Cortex of kidney (tissue), 1 donor: ENCODE data around the gene PPFIA2.
"Not testable (repeated sequence)": the region's sequence is repeated elsewhere in the genome, so short reads cannot be mapped to it uniquely, and the experiment has no call there.

Experiments used
- DNase-seq: peaks from one replicate; lab custom pipeline; 2025; lab: John Stamatoyannopoulos, UW

The PPFIA2 gene

GRCh38 chr12:81668475-81668874 is 90.7 kb downstream of the PPFIA2 start:
- DNase-seq, result no peak

DNA sequence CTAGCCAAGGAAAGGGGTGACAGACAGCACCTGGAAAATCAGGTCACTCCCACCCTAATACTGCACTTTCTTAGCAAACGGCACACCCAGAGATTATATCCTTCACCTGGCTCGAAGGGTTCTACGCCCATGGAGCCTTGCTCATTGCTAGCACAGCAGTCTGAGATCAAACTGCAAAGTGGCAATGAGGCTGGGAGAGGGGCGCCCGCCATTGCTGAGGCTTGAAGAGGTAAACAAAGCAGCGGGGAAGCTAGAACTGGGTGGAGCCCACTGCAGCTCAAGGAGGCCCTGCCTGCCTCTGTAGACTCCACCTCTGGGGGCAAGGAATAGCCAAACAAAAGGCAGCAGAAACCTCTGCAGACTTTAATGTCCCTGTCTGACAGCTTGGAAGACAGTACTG is 99.8 kb downstream of the PPFIA2 start:
- DNase-seq, result not testable (repeated sequence)

DNA sequence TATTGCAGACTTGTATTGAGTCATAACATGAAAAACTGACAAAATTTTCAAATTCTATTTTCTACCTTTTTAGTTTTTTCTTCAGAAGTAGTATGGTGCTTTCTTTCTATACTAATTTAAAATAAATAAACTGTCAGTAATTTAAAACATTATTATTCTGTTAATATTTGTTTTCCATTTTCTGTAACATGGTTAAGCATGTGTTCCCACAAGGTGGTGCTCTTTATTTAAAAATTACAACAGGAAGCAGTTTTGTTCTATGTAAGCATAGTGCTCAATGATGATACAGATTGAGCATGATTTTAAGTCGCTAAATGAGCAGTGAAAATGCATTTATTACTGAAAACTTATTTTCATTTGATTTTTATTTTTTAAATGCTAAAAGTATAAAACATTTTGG is 114.6 kb downstream of the PPFIA2 start:
- no peak for DNase-seq

DNA sequence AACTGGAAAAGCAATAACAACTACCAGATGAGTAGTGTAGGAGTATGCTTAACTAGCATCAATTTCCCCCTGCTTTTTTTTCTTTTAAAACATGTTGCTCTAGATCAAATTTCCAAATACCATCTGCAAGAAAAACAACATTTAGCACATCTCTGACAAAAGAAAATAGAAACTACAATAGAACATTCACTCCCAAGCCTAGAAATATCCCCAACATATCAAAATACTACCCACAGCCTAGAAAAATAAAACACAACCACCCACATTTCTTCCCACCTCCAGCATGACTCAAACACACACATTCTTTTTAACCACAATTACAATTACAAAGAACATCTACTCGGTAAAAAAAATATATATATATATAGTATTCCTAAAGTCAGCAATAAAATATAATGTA is 120.0 kb downstream of the PPFIA2 start:
- DNase-seq, result no peak

DNA sequence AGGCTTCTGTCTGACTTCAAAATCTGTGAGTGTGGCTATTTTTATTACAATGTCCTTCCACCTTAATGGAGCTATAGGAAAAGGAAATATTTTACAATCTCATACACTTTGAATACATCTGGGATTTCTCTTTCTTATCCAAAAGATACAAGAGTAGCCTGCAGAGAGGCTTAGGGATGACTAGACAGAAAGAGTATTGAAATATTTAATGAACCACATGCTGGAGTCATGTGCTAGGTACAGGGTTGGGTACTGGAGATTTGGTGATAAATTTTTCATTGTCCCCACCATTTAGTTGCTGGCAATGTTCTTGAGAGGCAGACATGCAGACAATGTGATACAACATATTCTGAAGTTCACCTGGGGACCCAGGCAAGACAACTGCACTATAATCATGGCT is 126.0 kb downstream of the PPFIA2 start:
- DNase-seq, result no peak

- no peak for DNase-seq
Observed at GRCh38 chr12:81627336-81628189, 131.6 kb downstream of the PPFIA2 start.

- no peak for DNase-seq
Observed at GRCh38 chr12:81626406-81626805, 132.7 kb downstream of the PPFIA2 start.

GRCh38 chr12:81617915-81618314 is 141.2 kb downstream of the PPFIA2 start:
- no peak for DNase-seq

DNA sequence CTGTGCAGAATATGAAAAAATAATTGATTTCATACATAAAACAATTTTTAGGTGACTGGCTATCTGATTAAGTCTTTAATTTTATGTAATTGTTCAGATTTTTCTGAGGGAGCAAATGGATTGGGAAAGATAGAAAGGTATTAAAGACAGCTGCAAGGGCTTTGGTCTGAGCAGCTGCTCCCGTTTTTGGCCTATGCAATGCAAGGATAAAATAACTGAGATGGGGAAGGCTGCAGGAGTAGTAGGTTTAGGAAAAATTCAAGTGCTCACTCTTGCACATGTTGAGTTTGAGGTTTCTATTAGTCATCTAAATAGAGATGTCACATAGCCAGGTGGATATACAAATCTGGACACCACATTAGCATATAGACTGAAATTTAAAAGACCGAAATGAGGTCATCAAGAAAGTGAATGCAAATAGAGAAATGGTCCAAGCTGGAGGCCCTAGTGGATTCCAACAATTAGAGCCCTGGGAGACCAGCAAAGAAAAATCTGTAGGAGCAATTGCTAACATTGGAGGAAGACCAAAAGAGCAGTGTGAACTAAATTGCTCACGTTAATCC is 144.0 kb downstream of the PPFIA2 start:
- no peak for DNase-seq

DNA sequence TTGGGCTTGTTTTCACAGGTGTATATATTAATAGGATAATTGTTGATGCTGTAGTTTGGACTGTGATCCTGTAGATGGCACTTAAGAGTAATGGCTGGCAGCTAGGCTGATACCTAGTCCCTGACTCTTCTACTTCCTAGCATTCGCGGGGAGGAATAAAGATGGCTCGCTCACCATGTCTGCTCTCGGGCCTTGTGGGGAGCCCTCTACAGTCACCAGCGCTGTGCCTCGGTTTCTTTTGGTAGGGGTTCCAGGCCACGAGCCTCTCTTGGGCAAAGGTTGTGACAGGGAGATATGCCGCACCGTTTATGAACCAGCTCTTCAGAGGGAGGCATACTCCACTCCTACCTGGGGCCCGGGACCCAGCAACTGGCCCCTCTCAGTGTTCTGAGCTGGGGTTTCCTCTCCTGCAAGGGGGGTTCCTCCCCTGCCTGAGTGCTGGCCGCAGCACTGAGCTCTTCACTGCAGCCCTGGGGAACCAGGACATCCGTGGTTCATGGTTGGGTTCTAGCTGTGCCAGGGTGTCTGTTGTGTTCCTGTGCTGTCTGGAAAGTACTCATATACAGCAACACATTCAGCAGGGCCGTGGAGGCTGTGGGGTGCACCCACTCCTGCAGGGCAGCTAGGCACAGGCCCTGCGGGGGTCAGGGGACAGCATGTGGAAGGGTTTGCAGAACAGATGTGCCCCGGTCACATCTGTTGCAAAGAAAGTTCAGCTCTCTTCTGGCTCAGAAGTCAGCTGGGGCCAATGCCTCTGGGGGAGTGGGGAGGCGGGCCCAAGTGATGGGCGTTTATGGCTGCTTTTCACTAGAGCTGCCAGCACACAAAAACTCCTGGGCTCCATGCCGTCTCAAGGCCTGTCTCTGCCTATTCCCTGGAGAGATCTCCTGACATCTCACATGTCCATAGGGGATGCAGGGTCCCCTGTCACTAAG is 147.9 kb downstream of the PPFIA2 start:
- DNase-seq, result no peak

DNA sequence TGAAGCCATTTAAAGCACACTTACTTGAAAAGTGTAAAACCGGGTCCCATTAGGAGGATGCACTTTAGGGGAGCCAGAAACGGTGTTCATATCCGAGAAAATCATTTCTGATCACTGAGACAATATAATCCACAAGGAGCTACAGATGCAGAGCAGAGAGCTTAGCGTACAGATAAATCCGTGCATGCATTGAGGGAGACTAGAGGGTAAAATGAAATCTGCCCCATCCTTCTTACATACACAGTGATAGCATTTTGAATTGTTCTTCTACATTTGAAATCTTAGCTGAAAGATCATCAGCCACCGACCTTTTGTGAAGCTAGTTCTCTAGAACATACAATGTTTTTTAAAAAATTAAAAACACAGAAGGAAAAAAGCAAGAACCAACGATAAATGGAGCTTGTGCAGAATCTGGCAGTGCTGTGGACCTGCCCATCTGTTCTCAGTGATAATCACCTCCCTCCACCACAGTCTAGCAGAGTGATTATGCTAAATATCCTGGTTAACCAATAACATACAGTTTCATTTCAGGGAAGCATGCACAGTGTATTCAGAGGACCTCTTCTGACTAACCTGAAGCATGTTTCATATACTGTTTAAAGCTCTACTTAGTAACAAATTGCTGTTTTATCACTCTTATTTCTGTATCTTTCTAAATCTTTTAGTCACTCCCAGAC is 161.1 kb downstream of the PPFIA2 start:
- no peak for DNase-seq

DNA sequence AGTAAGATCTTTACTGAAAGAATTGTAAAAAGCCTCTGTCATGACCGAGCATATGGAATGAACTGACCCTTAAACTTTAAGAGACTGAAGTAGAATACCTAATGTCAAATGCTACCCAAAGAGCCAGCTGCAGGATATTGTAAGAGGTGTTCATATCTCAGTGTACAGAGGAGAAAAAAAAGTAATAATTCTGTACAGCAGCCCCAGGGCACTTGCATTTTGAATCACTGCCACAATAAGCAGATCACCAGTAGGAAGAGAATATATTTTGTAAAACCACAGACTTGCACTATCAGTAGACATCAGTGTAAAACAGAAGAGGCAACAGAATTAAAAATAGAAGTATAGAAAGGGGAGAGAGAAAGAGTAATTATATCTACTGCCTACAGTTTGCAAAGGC is 162.6 kb downstream of the PPFIA2 start:
- no peak for DNase-seq

GRCh38 chr12:81591256-81591655 is 167.9 kb downstream of the PPFIA2 start:
- DNase-seq, result no peak

DNA sequence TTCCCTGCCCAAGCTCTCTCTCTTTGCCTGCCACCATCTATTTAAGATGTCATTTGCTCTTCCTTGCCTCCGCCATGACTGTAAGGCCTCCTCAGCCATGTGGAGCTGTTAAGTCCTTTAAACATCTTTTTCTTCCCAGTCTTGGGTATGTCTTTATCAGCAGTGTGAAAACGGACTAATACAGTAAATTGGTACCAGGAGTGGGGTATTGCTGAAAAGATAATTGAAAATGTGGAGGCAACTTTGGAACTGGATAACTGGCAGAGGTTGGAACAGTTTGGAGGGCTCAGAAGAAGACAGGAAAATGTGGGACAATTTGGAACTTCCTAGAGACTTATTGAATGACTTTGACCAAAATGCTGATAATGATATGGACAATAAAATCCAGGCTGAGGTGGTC is 168.4 kb downstream of the PPFIA2 start:
- not testable (repeated sequence) for DNase-seq

- no peak for DNase-seq
Observed at GRCh38 chr12:81588235-81589008, 170.7 kb downstream of the PPFIA2 start.

DNA sequence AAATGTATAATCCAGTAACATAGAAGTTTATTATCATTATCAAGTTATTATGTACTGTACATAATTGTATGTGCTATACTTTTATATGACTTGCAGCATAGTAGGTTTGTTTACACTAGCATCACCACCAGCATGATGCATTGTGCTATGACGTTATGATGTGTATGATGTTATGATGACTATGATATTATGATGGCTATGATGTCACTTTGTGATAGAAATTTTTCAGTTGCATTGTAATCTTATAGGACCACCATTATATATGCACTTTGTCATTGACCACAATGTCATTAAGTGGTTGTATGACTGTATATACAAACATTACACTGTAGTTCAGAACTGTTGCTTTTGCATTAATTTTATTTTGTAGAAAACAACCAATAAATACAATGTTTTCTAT is 173.4 kb downstream of the PPFIA2 start:
- no peak for DNase-seq

- no peak for DNase-seq
Observed at GRCh38 chr12:81573228-81573627, 185.9 kb downstream of the PPFIA2 start.

DNA sequence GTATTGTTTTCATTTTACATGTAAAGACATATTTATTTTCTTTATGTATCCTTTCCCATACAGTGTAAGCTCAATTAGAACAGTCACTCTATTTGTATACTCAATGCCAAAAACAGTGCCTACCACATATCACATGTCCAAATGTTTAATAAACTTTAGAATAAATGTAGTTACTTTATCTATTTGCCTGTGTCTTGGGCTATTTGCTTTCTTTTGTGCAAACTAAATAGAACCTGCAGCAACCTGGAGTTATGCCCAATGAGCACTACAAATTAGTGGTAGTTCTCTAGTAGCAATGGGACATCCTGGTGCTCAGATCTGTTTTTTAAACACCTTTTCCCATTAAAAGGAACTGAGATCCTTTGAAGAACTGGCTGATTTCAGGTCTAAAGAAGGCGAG is 186.7 kb downstream of the PPFIA2 start:
- no peak for DNase-seq

- no peak for DNase-seq
Observed at GRCh38 chr12:81570234-81570633, 188.9 kb downstream of the PPFIA2 start.

DNA sequence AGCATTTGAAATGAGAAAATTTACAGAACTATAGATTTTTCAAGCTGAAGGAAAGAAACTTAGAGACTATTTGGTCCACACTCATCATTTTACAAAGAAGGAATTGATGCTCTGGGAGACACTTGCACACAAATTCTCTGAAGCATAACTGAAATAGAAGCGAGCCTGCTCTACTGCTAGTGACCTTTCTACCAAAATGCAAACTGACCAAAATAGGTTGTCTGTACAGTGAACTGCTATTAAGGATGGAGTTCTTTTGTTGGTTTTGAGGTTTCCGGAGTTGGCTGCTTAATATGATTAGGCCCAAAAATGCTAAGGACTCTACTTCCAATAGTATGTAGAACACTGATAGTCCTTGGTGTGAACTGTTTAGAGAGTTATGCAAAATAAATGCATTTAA is 194.9 kb downstream of the PPFIA2 start:
- DNase-seq, result no peak

DNA sequence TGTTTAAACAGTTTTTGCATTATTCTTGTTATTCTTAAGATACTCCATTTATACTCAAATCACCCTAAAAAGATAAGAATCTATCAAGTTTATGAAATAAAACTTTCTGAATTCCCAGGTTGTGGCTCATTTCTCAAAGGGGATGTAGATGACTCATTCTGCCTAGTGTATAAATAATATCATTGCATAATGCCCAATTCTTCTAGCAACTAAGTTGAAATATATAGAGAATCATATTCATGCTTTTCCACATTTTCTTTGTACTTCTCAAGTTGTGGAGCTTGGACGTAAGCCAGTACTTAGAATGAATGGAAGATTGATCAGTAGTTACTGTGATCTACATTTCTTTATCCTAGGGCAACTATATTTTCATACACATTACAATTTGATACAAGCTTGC is 201.1 kb downstream of the PPFIA2 start:
- DNase-seq, result no peak
